Endothelial cell of umbilical vein (primary cell): ENCODE data around the gene OCLN.
"Not testable (repeated sequence)": the region's sequence is repeated elsewhere in the genome, so short reads cannot be mapped to it uniquely, and the experiment has no call there.

Source experiments
- GATA2 ChIP-seq: IDR thresholded peaks from 2 replicates; pipeline ENCODE4 v1.7.0; 2011; ENCODE audit warnings: low read depth, mild to moderate bottlenecking, moderate library complexity, mixed read lengths, low read length; ENCODE audit not compliant: insufficient read length, insufficient read depth
- MYC ChIP-seq: IDR thresholded peaks from one replicate; pipeline ENCODE4 v1.6.1; 2011; ENCODE audit warnings: mild to moderate bottlenecking, low read depth, low read length
- POLR2A ChIP-seq: IDR thresholded peaks from 2 replicates; pipeline ENCODE4 v1.6.1; 2012; ENCODE audit warnings: low read depth, mild to moderate bottlenecking, control low read depth, low read length
- TF ChIP-seq, protein P1 (sequence below), 2 donors: IDR thresholded peaks; 1 replicate in 1 of 2; 2 replicates in 1 of 2; pipeline ENCODE4 v1.5.1; 2011; ENCODE audit warnings: low read length in 2 of 2, mild to moderate bottlenecking in 2 of 2, moderate library complexity in 2 of 2, control low read depth in 1 of 2, inconsistent platforms in 1 of 2, low read depth in 1 of 2; ENCODE audit not compliant: insufficient read depth in 1 of 2; ENCODE audit errors: extremely low read depth in 1 of 2

DNA sequence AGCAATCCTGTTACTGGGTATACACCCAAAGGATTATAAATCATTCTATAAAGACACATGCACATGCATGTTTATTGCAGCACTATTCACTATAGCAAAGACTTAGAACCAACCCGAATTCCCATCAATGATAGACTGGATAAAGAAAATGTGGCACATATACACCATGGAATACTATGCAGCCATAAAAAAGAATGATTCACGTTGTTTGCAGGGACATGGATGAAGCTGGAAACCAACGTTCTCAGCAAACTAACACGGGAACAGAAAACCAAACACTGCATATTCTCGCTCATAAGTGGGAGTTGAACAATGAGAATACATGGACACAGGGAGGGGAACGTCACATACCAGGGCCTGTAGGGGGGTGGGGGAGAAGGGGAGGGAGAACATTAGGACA is 21.1 kb upstream of the OCLN start:
- TF ChIP-seq, protein P1, sequence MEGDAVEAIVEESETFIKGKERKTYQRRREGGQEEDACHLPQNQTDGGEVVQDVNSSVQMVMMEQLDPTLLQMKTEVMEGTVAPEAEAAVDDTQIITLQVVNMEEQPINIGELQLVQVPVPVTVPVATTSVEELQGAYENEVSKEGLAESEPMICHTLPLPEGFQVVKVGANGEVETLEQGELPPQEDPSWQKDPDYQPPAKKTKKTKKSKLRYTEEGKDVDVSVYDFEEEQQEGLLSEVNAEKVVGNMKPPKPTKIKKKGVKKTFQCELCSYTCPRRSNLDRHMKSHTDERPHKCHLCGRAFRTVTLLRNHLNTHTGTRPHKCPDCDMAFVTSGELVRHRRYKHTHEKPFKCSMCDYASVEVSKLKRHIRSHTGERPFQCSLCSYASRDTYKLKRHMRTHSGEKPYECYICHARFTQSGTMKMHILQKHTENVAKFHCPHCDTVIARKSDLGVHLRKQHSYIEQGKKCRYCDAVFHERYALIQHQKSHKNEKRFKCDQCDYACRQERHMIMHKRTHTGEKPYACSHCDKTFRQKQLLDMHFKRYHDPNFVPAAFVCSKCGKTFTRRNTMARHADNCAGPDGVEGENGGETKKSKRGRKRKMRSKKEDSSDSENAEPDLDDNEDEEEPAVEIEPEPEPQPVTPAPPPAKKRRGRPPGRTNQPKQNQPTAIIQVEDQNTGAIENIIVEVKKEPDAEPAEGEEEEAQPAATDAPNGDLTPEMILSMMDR (IDR thresholded peaks at IDR 0.05; ENCODE audit: extremely low read depth in 1 of 2, insufficient read depth in 1 of 2, low read depth in 1 of 2, low read length in 2 of 2) = not testable (repeated sequence)
- not testable (repeated sequence) for TF ChIP-seq MYC, POLR2A, GATA2
